GM18868 (cell line): ENCODE data around the gene UQCRC1.

Experiments used
- ATAC-seq: cut with Tn5 transposase; IDR thresholded peaks from one replicate; pipeline ENCODE4 v1.9.1; 2021; ENCODE audit warnings: mild to moderate bottlenecking, moderate library complexity; ENCODE audit not compliant: unreplicated experiment

The UQCRC1 gene

DNA sequence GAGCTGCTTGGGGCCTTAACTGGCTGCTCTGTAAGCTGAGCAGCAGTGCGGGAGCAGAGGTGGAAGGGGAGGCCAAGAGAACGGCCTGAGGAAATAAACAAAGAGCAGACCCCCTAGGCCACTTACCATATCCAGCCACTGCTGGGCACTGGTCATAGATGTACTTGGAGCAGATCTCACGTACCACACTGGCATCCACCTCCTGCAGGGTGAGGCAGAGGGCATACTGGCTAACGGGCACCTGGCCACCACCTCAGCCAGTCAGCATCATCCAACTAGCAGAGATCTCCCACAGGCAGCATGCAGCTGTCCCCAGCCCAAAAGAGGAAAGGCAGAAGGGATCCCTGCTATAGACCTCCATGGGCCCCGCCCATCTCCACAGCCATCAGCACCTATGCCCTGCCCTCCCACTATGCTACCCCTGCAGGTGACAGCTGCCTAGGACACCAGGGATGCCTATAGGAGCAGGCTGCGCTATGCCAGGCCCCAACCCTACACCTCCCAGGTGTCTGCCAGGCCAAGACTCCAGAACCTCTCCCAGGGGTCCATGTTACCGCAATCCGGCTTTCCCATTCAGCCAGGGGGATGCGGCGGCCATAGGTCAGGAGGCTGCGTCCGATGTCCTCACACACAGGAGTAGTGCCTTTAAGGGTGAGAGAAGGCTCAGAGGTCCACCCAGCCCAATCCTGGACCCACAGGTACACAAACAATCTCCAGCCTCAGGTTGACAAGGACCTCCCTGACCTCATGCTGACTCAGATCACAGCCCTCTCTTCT, 9.7 kb downstream of the UQCRC1 start:
- ATAC-seq = no peak

DNA sequence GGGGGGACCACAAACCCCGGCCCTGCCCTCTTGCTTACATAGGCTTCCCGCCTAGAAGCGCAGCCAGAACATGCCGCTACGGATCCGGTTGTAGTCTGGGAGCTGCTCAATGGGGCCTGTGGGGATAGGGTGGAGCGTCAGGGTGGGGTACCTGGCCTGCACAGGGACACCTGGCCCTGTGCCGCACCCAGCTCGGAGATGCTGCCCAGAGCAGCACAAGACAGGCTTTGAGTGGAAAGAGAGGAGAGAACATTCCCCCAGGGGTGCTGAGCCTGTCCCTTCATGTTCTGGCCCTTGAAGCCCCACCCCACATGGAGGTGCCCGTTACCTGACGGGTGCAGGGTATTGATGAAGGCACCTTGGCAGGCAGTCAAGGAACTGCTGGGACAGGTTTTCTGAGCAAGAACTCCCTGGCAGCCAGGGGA, 10.4 kb downstream of the UQCRC1 start:
- no peak for ATAC-seq

DNA sequence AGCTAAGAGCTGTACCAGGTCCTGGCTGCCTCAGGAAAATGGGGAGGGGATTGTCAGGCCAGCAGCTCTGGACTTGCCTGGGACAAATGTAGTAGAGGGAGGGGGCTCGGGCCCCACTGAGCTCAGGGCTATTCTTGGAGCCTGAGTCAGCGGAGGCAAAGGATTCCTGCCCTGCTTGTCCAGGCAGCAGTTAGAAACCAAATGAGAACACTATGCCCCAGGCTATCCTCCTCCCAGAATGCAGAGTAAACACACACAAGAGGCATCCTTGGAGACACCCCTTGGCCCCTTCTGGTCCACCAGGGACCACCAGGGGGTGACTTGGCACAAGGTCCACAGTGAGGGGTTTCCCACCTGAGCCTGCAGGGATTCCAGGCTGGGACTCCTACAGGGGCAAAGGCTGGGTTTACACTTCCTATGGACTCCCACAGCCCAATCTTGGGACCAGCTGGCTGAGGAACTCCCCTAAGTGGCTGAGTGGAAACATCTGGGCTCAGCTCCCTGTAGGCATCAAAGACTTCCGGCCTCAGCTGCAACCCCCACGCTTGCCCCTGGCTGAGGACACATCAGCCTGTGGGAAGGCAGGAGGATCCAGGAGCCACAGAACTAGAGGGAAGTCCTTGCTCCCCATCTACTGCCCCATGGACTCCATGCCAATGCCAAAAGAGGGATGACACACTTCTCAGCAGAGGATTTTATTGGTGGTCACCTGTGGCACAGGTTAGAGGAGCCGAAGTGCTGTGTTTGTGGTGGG, 10.9 kb downstream of the UQCRC1 start:
- ATAC-seq = no peak

DNA sequence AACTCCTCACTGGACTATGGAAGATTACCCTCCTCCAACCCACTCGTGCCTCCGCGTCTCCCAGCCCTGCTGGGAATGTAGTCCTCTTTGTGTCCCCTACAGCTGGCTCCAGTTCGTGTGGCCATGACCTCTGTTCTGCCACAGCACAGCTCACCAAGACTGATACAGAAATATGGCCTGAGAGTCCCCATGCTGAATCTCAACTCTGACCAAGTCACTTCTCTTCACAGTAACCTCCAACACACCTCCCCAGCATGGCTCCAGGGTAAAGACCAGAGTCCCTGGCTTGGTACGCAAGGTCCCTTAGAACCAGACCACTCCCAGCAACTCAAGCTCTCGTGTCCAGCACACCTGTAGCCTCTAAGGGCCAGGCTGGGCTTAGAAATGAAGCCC, 12.0 kb downstream of the UQCRC1 start:
- ATAC-seq = no peak

DNA sequence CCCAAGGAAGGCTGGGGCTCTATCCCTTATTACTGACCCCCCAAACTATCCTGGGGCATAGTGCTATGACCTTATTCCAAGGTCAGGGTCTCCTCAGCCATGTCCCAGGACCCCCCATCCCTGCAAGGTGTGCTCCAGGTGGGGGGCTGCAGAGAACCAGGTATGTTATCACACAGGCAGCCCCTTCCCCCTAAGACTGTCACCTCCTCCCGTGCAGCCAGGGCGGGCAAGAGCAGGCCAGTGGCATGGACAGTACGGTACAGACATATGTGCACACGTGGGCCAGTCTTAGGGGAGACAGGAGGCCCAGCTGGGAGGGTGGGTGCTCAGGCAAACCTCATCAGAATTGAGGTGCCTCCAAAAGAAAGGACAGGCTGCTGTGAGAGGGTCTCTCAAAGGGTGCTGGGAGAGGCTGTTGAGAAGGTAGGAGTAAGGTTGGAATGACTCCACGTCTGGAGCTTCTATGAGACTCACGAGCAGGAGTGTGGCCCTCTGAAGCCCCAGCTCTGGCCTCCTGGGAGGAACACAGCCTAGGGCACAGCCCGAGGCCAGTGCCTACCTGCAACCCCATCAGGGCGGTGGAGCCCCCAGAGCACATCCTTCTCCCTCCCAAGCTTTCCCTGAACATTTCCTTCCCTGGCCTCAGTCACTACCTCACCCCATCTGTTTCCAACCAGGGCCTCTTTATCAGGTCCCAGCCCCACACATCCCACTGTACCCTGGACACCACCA, 12.6 kb downstream of the UQCRC1 start:
- no peak for ATAC-seq

DNA sequence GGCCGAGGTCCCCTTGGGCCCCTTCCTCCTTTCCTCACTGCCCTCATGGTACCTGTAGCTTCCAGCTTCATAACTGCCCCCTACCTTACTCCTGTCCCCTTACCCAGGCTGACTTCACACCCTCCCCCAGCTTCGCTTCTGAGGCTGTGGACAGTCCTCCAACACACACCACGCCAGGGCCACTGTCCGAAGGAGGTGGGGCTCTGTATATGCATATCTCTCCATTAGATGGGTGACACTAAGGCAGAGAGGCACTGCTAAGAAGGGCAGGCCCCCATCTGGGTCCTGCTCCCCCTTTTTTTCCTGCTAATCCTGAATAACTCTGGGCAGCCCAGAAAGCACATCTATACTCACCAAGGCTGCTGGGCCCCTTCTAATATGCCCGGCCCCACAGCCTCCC, 13.3 kb downstream of the UQCRC1 start:
- ATAC-seq = no peak

DNA sequence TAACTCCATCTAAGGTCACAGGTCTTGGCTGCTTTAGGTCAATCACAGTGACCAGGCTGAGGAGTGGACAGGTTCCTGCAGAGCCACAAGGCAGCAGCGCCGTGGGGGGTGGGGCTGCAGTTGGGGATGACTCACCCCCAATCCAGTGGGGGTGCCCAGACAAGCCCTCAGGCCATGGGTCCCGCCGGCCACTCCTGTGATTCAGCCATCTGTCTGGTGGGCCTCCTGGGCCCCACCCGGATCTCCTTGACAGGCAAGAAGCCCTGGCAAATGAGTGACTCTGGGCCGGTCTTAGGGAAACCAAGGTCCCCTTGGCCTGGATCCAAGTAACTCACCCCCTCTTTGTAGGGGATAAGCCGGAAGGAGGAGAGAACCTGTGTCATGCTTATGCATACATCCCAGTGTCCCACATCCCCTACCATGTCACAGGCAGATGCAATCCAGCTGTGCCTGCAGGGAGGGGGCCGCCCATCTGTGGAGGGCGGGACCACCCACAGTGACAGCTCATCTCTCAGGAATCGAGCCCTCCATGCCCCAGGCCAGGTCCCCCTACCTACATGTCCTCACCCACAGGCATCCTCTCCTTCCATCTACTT, 13.8 kb downstream of the UQCRC1 start:
- no peak for ATAC-seq

DNA sequence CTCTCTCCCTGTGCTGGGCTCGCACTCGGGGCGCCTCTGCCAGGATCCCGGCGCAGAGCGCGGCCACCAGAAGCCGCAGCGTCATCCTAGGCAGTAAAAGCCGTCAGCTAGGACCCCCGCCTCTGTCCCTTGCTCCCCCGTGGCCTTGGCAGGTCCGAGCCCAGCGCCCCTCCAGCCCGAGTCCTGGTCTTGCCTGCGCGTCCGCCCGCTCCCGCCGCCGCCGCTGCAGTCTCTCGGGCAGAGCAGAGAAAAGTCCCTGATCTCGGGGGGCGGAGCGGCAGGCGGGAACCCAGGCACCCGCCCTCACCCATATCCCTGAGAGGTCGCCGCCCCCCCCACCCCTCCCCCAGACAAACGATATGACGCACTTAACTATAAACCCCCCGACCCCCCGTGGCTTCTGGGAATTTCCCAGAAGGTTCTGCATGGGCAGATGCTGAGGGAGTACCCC, 14.3 kb downstream of the UQCRC1 start, which contains the start of gene COL7A1:
COL7A1 (minus strand) TSS at position 255 of the 451 bp plus-strand sequence; CDS start at position 85, 170 bp downstream.
- ATAC-seq = no peak

DNA sequence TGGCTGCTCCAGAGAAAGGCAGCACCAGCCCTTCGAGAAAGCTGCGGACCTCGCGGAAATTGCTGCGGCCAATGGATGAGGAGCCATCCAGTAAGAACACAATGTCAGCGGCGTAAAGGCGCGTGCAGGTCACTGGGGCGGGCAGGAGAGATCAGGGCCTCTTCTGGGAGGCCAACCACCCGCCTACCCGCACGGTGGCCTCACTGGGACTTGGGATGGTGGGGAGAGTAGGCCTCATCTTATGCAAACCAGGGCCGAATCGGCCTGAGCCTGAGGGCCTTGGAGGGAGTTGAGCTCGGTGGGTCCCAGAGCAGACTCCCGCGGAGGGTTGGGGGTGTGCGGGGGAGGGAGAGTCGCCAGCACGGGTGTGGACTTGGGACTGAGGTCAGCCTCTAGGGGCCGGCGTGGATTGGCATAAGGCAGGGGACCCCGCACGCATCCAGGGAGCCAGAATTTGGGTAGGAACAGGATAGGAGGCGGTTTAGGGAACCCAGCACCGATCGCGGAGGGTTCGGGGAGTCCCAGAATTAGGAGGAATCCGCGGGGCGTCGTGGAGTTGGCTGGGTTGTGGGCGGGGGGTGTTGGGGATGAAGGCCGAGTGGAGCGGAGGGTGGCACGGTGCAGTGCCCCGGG, 14.9 kb downstream of the UQCRC1 start:
- no peak for ATAC-seq

DNA sequence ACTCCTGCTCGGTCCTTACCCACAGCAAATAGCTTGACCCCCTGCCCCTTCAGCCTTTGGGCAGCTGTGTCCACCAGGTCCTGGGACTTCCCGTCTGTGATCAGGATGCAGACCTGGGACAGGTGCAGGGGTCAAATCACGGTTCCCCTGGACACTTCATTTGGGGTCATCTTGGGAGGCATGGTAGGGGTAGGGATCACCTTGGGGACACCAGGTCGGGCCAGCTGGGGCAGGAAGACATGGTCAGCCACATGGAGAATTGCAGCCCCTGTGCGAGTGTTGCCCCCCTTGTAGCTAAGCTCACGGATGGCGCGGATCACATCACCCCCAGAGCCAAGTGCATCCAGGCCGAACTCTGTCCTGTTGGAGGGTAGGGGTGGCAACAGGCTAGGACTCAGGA, 16.1 kb downstream of the UQCRC1 start:
- ATAC-seq = no peak

DNA sequence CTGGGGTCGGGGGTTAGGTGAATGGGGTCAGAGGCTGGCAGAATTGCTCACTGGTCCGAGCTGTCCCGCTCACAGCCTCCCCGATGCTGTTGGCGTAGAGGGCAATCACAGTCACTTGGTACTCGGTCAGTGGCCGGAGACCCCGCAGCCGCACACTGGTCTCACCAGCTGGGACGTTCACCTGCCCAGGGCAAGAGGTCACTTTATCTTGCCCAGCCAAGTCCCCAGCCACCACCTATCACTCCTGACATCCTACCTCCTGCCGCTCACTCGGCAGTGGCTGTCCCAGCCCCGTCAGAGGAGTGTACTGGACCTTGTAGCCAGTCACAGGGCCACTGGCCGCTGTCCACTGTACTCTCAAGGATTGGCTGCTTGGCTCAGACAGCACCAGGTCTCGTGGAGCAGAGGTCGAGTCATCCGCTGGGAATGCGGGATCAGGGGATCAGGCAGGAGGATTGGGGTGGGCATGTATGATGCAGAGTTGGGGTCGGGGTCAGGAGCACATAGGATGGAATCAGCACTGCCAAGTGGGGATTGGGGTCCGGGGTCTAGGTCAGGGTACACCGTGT, 16.8 kb downstream of the UQCRC1 start:
- no peak for ATAC-seq

DNA sequence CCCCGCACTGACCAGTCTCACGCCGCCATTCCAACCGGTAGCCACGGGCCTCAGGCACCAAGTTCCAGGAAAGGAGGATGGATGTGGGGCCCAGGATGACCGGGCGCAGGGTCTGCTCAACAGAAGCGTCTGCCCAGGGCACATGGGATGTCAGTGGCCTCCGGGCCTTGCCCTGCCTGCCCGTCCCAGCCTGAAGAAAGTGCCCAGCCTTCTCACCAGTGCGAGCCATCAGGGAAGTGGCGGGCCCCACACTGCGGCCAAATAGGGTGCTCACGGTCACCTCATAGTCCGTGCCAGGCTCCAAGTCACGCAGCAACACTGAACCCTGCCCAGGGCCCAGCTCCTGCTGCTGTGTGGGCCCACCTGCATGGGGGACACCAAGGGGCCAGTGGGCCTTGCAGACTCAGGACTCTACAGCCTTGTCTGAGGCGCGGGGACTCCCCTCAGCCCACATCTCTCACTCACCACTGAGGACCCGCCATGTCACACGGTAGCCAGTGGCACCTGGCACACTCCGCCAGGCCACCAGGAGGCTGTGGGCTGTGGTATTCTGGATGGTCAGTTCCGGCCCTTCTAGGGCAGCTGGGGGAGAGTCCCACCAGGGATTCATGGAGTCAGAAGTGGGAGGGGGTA, 17.4 kb downstream of the UQCRC1 start:
- no peak for ATAC-seq

DNA sequence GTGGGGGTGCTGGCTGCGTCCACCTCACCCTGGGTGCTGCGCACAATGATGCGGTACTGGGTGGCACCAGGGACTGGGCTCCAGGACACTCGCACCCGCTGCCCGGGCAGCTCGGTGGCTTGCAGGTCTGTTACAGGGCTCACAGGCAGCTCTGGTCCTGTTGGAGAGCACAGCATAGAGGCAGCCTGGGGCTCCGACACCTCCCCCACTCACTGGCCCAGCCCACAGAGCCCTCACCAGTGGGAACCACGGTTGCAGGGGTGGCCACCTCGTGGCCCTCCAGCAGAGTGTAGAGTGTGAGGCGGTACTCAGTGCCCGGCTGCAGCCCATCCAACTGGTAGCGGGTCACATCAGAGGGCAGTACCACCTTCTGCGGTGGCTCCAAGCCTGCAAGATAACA, 18.0 kb downstream of the UQCRC1 start:
- no peak for ATAC-seq

DNA sequence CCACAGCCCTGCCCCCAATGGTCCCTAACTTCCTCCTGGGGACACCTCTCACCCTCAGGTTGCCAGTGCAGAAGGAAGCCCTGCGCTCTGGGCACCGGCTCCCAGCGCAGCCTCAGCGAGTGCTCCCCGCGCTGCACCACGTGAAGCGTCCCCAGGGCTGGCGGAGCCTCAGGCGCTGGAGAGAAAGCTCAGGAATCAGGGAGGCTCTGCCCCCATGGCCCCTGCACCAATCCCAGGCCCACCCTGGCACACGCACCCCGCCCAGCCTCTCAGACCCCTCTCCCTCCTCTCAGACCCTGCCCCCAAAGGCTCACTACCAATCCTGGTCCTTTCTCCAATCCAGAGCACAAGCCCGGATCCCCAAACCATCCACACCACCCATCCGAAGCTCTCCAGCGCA, 21.2 kb downstream of the UQCRC1 start:
- no peak for ATAC-seq

DNA sequence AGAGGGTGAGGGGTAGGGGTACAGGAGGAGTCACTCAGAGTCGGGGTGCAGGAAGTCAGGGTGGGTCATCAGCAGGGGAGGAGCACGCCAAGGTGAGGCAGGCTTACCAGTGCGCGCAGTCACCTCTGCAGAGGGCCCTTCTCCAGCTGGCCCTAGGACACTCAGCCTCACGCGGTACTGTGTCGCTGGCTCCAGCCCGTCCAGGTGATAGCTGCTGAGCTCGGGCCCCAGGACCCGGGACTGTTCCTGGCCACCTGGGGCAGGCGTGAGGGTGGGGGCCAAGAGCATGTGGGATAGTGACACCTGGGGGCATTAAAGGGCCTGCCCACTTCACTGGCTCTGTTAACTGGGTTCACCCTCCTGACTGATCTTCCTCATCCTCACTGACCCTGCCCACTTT, 21.8 kb downstream of the UQCRC1 start:
- no peak for ATAC-seq

DNA sequence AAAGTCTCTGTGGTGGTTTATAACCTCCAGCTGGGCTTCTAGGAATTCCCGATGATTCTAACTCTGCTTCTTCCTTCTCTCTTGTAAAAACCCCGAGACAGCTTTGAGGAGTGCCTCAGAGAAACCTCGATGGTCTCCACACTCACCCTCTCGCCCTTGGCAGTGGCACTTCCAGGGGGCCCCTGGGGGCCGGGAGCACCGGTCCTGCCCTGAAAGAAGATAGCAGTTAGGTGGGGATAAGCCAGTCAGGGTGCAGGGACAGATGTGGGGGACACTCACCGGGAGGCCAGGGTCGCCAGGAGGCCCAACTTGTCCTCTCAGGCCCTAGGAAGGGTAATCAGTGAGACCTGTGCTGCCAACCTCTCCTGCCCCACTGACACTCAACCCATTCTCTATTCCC, 24.0 kb downstream of the UQCRC1 start:
- no peak for ATAC-seq

DNA sequence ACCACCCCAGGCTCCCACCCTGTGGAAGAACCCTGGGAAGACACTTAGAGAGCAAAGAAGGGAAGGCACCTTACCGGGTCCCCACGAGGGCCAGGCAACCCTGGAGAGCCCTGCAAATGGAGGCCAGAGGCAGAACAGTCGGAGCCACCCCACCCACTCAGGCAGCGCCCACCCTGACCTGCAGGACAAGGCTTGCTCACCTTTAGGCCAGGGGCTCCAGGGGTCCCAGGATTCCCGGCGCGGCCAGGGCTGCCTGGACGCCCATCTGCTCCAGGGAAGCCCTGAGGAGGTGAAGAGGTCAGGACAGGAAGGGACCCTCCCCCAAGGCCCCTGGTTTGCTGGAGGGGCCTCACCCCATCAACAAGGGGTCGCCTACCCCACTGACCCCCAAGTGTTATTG, 24.6 kb downstream of the UQCRC1 start:
- no peak for ATAC-seq

DNA sequence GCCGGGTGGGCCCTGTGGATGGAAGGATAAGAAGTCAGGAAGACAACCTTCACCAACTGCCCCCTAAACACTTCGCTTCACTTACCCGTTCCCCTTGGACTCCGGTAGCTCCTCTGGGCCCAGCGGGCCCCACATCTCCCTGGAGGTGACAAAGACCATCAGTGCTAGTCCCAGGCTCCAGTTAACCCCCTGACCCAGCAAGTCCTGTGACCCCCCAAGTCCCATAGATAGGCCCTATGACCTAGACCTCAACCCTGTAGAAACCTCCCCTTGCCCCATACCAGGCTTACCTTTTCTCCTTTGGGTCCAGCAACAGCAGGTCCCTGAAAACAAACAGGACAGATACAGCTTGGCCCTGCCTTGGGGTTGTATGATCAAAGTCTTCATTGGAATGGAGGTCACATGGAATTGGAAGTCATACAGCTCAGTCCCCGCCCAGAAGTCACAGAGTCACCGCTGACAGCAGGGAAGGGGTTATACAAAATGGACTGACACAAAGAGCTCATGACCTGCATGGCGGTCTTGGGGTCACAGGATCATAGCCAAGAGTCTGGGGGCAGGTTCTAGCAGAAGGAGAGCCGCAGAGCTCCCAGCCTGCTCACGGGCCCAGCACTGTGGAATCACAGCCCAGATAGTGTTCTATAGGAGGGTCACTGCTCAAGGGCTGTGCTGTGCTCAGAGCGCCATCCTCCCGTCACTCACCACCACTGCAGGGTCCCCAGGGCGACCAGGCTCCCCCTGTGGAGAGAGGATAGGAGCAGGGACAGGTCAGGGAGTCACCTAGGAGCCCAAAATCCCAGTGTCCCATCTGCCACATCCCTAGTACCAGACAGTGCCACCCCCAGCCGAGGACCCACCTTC, 27.6 kb downstream of the UQCRC1 start:
- no peak for ATAC-seq

DNA sequence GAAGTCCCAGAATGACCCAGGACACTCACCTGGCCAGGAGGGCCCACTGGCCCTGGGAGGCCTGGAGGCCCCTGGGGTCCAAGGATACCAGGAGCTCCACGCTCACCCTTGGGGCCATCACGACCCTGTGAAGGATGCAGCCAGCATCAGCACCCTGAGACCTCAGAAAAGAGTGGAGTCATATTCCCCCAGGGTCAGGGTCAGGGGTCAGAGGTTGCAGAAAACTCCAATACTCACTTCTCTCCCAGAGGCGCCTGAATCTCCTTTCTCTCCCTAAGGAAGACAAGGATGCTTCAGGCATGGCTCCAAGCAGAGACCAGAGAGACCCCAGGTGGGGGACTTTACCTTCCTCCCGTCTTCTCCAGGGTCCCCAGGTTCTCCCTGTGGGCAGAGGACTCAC, 32.8 kb downstream of the UQCRC1 start:
- no peak for ATAC-seq
